Large intestine (tissue), 3 donors: ENCODE results near the gene COA7. TPM values are rescaled to one million over a fixed set of nuclear protein-coding genes. Genes with fewer than 3 reads are reported as not detected.
"Not testable (repeated sequence)": the region's sequence is repeated elsewhere in the genome, so short reads cannot be mapped to it uniquely, and the experiment has no call there.

Source experiments
- DNase-seq, 2 donors: peaks; one replicate each; pipeline versions ENCODE4 v3.0.0 to v3.0.0-alpha.2; 2013
- H3K27ac ChIP-seq: one replicate; pipeline ENCODE4 v1.5.1; 2013; ENCODE audit warnings: low read length
- H3K27me3 ChIP-seq: 2 replicates; pipeline ENCODE4 v1.6.1; 2013; ENCODE audit warnings: low read length; ENCODE audit not compliant: control insufficient read depth, insufficient read depth
- H3K36me3 ChIP-seq: 2 replicates; pipeline ENCODE4 v1.6.1; 2013; ENCODE audit warnings: low read length; ENCODE audit not compliant: control insufficient read depth, insufficient read depth
- H3K4me1 ChIP-seq: one replicate; pipeline ENCODE4 v1.6.1; 2013; ENCODE audit warnings: low read length; ENCODE audit not compliant: control insufficient read depth, insufficient read depth
- H3K4me3 ChIP-seq: one replicate; pipeline ENCODE4 v1.5.1; 2013; ENCODE audit warnings: low read length
- H3K9me3 ChIP-seq: one replicate; pipeline ENCODE4 v1.6.1; 2013; ENCODE audit warnings: mild to moderate bottlenecking, low read depth, low read length, moderate library complexity; ENCODE audit not compliant: control insufficient read depth
- WGBS: methylation state at CpG from one replicate; pipeline ENCODE4 v1.1.5; 2013; ENCODE audit warnings: low lambda C conversion rate; ENCODE audit not compliant: insufficient coverage; 5-methylcytosine and 5-hydroxymethylcytosine counted together
- polyA plus RNA-seq: library from polyadenylated mRNA; unstranded; fragments of 120-200 nt; gene quantifications from one replicate; pipeline ENCODE4 v1.2.1, GENCODE V29; 2013

Gene COA7
- polyA plus RNA-seq, 1 donor, result 19.9 TPM

GRCh38 chr1:52727956-52728656 lies 30.0 kb upstream of the COA7 start:
- peaks cover 3% of the 10 kb centered on the region for H3K36me3 ChIP-seq
- H3K4me1 ChIP-seq, result peaks cover 12% of the 10 kb centered on the region
- no peaks in the 10 kb centered on the region for H3K9me3 ChIP-seq
- H3K27me3 ChIP-seq, result no peaks in the 10 kb centered on the region
- DNase-seq, result no peak
- WGBS, result no CpG with 5 or more reads among the region's 6 CpGs
- no peak overlapping the region for H3K27ac ChIP-seq
- H3K4me3 ChIP-seq, result no peak overlapping the region

GRCh38 chr1:52727114-52727586 lies 29.0 kb upstream of the COA7 start:
- H3K27ac ChIP-seq, result peak overlapping the region; percentile 32
- DNase-seq, result peak in 1 of 2 donors; percentile 31
- peaks cover 12% of the 10 kb centered on the region for H3K4me1 ChIP-seq
- peak overlapping the region; percentile 74 for H3K4me3 ChIP-seq
- H3K36me3 ChIP-seq, result peaks cover 3% of the 10 kb centered on the region
- WGBS, result 2% methylated on average over 8 of the region's 14 CpGs
- H3K27me3 ChIP-seq, result no peaks in the 10 kb centered on the region
- H3K9me3 ChIP-seq, result no peaks in the 10 kb centered on the region

- Histone ChIP-seq H3K27me3 (no peaks in the 10 kb centered on the region), H3K9me3 (no peaks in the 10 kb centered on the region), H3K4me3 (peak within 1 kb of the TSS; percentile 74), H3K36me3 (no peaks in the 10 kb centered on the region), H3K27ac (peak within 1 kb of the TSS; percentile 32), H3K4me1 (peaks cover 12% of the 10 kb centered on the region)
- 2% methylated on average over 5 of the region's 59 CpGs for WGBS
- peak; percentile 76 to 91 for DNase-seq
Observed at GRCh38 chr1:52726265-52727113, 28.3 kb upstream of the COA7 start, which contains the start of gene ZYG11B. TSS of gene ZYG11B (plus strand) at chr1:52726453. CDS start at chr1:52726654, 201 bp downstream.

- Histone ChIP-seq H3K4me1 (peaks cover 12% of the 10 kb centered on the region), H3K36me3 (no peaks in the 10 kb centered on the region), H3K4me3 (peak overlapping the region; percentile 40), H3K27me3 (no peaks in the 10 kb centered on the region), H3K9me3 (no peaks in the 10 kb centered on the region), H3K27ac (no peak overlapping the region)
- 13% methylated on average over 2 of the region's 6 CpGs for WGBS
- no peak for DNase-seq
Observed at GRCh38 chr1:52725903-52726264, 27.7 kb upstream of the COA7 start.

GRCh38 chr1:52723260-52723659 lies 25.1 kb upstream of the COA7 start:
- no peaks in the 10 kb centered on the region for H3K27me3 ChIP-seq
- H3K36me3 ChIP-seq, result no peaks in the 10 kb centered on the region
- DNase-seq, result no peak
- no peak overlapping the region for H3K27ac ChIP-seq
- no CpG with 5 or more reads among the region's 4 CpGs for WGBS
- peaks cover 8% of the 10 kb centered on the region for H3K4me1 ChIP-seq
- no peak overlapping the region for H3K4me3 ChIP-seq
- H3K9me3 ChIP-seq, result no peaks in the 10 kb centered on the region

GRCh38 chr1:52715296-52715695 lies 17.1 kb upstream of the COA7 start:
- H3K4me1 ChIP-seq, DNase-seq, H3K27me3 ChIP-seq, H3K4me3 ChIP-seq, H3K36me3 ChIP-seq, H3K27ac ChIP-seq, H3K9me3 ChIP-seq: not testable (repeated sequence)
- WGBS, result no CpG with 5 or more reads among the region's 6 CpGs

- Histone ChIP-seq H3K27ac (no peak overlapping the region), H3K27me3 (no peaks in the 10 kb centered on the region), H3K4me1 (no peaks in the 10 kb centered on the region), H3K36me3 (no peaks in the 10 kb centered on the region), H3K9me3 (no peaks in the 10 kb centered on the region), H3K4me3 (no peak overlapping the region)
- DNase-seq, result no peak
- WGBS, result no CpG with 5 or more reads among the region's 4 CpGs
Observed at GRCh38 chr1:52713590-52713989, 15.4 kb upstream of the COA7 start.

- H3K9me3 ChIP-seq, result peaks cover 2% of the 10 kb centered on the region
- no peak for DNase-seq
- H3K4me3 ChIP-seq, result no peak overlapping the region
- H3K27ac ChIP-seq, result no peak overlapping the region
- H3K27me3 ChIP-seq, result no peaks in the 10 kb centered on the region
- no peaks in the 10 kb centered on the region for H3K4me1 ChIP-seq
- WGBS, result 80% methylated on average over 1 of the region's 6 CpGs
- H3K36me3 ChIP-seq, result no peaks in the 10 kb centered on the region
Observed at GRCh38 chr1:52709016-52709415, 10.9 kb upstream of the COA7 start.

GRCh38 chr1:52707927-52708655 lies 9.9 kb upstream of the COA7 start:
- Histone ChIP-seq H3K4me3 (no peak overlapping the region), H3K4me1 (peaks cover 4% of the 10 kb centered on the region), H3K9me3 (peaks cover 2% of the 10 kb centered on the region), H3K27ac (no peak overlapping the region), H3K36me3 (no peaks in the 10 kb centered on the region), H3K27me3 (no peaks in the 10 kb centered on the region)
- DNase-seq, result peak; percentile 38 to 59
- WGBS, result 80% methylated on average over 1 of the region's 5 CpGs
